NCI-H1930 (cell line): ENCODE measurements around the gene CDK18.

Experiments used
- DNase-seq, 2 experiments: peaks; one replicate each; lab custom pipeline; 2025; lab: John Stamatoyannopoulos, UW

Gene CDK18

DNA sequence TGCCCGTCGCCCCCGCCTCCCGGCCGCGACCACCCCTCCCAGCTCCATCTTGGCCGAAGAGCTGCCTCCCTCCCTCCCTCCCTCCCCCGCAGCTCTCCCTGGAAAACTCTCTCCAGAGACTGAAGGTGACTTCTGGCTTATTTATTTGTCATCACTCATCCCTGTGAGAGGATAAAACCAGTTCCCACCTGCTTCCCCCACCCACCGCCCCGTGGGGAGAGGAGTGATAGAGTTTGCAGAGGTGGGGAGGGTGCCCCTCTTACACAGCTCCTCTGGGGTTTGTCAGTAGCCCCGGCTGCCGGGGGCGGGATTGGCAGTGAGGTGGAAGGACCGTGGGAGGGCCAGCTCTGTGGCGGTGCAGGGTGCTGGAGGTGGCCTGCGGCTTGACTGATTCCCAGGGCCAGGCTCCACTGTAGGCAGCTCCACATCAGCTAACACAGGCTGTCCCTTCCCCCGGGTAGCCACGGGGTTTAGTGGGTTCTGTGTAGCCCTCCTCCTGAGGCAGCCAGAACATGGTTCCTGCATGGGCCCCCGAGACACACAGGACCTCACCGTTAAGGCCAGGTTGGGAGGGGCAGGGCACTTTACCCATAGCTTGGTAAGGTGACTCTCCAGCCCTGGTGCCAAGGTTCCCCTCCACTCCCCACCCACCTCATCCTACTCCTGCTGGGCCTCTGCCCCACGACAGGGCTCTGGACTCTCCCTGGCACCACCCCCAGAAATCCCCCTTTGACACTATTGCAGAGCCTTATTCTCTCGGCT, 65.1 kb downstream of the CDK18 start:
- DNase-seq, result no peak

- DNase-seq, result no peak
Measured at GRCh38 chr1:205570173-205570501, 65.7 kb downstream of the CDK18 start.

DNA sequence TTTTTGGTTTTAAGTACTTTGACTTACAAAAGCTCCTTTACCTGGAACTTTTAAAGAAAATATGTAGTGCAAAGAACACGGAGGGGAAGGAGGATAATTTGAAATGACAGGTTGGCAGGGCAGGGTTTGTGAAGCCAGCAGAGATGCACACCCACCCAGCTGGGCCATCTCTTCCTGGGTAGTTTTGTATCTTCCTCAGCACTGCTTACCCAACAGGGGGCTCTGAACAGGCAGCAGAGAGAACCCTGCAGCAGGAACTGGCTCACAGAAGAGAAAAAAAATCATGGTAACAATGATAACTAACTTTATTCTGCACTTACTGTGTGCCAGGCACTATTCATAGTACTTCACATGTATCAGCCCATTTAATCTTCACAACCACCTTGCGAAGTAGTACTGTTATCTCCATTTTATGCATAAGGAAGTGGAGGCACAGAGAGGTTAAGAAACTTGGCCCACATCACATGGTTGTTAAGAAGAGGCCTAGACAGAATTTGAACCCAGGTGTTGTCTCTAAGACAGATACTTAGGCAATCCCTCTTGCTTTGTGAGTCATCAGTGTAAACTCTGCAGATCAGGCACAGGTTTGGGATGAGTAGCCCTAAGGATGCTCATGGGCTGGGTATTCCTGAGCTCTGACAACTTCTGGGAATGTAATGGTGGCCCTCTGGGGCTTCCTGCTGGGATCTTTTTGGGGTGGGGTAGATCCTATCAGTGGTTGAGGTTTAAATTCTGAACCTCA, 66.5 kb downstream of the CDK18 start:
- no peak for DNase-seq

- DNase-seq, result no peak
Measured at GRCh38 chr1:205571747-205572146, 67.3 kb downstream of the CDK18 start.

- DNase-seq, result no peak
Measured at GRCh38 chr1:205572421-205572820, 68.0 kb downstream of the CDK18 start.

- no peak for DNase-seq
Measured at GRCh38 chr1:205575294-205575885, 70.9 kb downstream of the CDK18 start.

GRCh38 chr1:205576011-205576410, 71.5 kb downstream of the CDK18 start:
- no peak for DNase-seq

- no peak for DNase-seq
Measured at GRCh38 chr1:205576805-205577761, 72.6 kb downstream of the CDK18 start.

DNA sequence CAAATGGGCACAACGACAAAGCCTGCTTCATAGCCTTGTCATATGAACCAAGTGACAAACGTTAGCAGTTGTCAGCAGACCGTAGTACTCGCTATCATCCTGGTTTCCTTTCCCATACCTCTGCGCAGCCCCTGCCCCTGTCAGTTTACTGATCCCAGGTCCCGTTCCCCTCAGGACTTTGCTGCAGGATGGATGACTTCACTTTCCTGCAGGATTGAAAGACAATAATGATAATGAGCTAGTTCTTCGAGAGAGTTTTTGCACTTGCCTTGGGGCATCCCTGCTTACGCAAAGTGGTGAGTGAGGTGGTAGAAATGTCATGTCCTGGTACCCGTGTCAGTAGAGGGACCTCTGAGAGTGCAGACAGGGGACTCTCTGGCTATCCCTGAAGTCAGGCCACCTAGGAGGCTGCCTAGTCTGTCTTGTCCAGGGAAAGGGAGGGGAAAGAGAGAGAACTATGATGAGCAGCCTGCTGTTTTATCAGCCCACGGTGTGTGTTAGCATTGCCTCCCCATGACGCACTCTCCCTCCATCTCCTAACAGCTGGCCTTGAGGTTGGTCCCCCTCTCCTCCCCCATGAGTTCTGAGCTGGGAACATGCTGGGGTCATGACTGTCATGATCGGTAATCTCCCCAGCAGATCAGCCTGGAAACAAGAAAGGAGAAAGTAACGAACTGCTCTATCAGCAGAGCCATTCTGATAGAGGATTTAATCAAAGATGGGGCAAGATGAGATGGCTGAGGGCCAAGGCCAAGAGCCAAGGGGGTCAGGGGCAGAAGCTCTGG, 73.6 kb downstream of the CDK18 start:
- no peak for DNase-seq

GRCh38 chr1:205578780-205579571, 74.5 kb downstream of the CDK18 start:
- no peak for DNase-seq

- no peak for DNase-seq
Measured at GRCh38 chr1:205579711-205580110, 75.2 kb downstream of the CDK18 start.

GRCh38 chr1:205580140-205580922, 75.9 kb downstream of the CDK18 start:
- DNase-seq, result no peak

DNA sequence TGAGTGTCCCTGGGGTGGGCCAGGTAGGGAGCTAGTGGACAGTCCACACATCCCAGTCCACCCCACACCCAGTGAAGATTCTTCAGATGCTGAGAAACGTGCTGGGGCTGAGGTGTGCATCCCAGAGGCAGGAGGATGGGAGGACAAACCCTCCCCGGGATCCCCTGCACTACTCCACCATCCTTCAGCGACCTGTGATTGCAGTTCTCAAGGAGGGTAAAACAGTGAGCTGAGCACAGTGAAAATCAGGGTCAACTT, 76.4 kb downstream of the CDK18 start:
- DNase-seq, result no peak

DNA sequence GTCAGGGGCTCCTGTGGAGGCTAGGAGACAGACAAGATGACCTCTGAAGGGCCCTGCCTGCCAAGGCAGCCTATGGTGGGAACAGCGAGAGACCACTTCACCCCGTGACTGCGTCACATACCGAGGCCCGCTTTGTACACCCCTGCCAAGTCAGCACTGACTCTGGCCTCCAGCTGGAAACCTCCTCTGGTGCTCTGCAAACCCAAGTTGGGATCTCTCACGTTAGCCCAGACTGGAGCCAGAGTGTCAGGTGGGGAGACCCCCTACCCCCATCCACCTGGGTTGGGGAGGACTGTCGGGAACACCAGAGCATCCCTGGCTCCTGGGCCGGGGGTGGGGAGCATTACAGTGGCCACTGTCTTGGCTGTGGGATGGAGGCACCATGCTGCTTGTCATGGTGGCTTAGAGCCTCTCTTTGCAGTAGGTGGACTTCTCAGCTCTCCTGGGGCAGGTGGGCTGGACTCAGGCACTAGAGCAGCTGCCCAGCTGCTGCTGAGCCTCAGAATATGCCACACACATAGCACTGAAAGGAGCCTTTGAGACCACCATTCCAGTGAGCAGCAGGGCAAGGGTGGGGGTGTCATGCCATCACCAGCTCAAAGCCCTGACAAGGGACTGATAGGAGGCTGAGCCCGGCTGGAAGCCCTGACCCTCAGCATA, 77.0 kb downstream of the CDK18 start:
- no peak for DNase-seq

GRCh38 chr1:205582046-205582445, 77.6 kb downstream of the CDK18 start:
- DNase-seq, result no peak
